Peyer's patch (tissue), 4 donors: ENCODE data around the gene USB1.

ENCODE experiments used
- CTCF ChIP-seq, 6 experiments: fragments of 450-650 bp in 4 of 6; fragments of 200-600 bp in 2 of 6; sonication (generic) in 1 of 6; IDR thresholded peaks; one replicate each; pipeline ENCODE4 v1.5.1; 2017 to 2019; ENCODE audit warnings: antibody characterized with exemption in 6 of 6, mild to moderate bottlenecking in 3 of 6, moderate library complexity in 1 of 6
- POLR2A ChIP-seq, 2 donors: fragments of 450-650 bp; IDR thresholded peaks; one replicate each; pipeline ENCODE4 v1.5.1; 2017; ENCODE audit warnings: antibody characterized with exemption in 2 of 2, mild to moderate bottlenecking in 2 of 2, moderate library complexity in 2 of 2

- no peak for TF ChIP-seq CTCF (IDR thresholded peaks at IDR 0.05)
- TF ChIP-seq POLR2A (IDR thresholded peaks at IDR 0.05): no peak
These were observed 2.7 kb upstream of the USB1 start for GRCh38 chr16:57998486-57998885.
